Astrocyte (in vitro differentiated cells and primary cell): ENCODE measurements around the gene CCDC197. TPM values are rescaled to one million over a fixed set of nuclear protein-coding genes. Genes with fewer than 3 reads are reported as not detected.
A peak's percentile ranks its signal among the peaks of the same experiment; 100 is the strongest.

ENCODE experiments used
- DNase-seq: peaks from one replicate; pipeline ENCODE4 v3.0.0-alpha.2; 2010; ENCODE audit warnings: low read depth
- FAIRE-seq: peaks from 2 replicates; lab custom pipeline; 2011; peaks lifted over from hg19 to GRCh38; lab: Jason Lieb, UNC
- H2AFZ ChIP-seq: 2 replicates; pipeline ENCODE4 v1.6.0; 2012; ENCODE audit warnings: low read depth, low read length, inconsistent platforms
- H3K27ac ChIP-seq: 2 replicates; pipeline ENCODE4 v1.5.1; 2011; ENCODE audit warnings: low read depth, low read length, inconsistent platforms
- H3K27me3 ChIP-seq: 2 replicates; pipeline ENCODE4 v1.6.0; 2011; ENCODE audit warnings: low read length, inconsistent platforms; ENCODE audit not compliant: insufficient read depth
- H3K36me3 ChIP-seq: 2 replicates; pipeline ENCODE4 v1.5.1; 2011; ENCODE audit warnings: low read length, inconsistent platforms; ENCODE audit not compliant: insufficient read depth
- H3K4me1 ChIP-seq: 2 replicates; pipeline ENCODE4 v1.5.1; 2011; ENCODE audit warnings: low read length, inconsistent platforms; ENCODE audit not compliant: insufficient read depth
- H3K4me2 ChIP-seq: 2 replicates; pipeline ENCODE4 v1.6.0; 2012; ENCODE audit warnings: low read length, inconsistent platforms
- H3K4me3 ChIP-seq: 2 replicates; pipeline ENCODE4 v1.5.1; 2011; ENCODE audit warnings: low read depth, mild to moderate bottlenecking, low read length, inconsistent platforms; ENCODE audit not compliant: insufficient read depth
- H3K79me2 ChIP-seq: 2 replicates; pipeline ENCODE4 v1.6.0; 2012; ENCODE audit warnings: mild to moderate bottlenecking, low read length, inconsistent platforms; ENCODE audit not compliant: insufficient read depth
- H3K9ac ChIP-seq: 2 replicates; pipeline ENCODE4 v1.6.0; 2012; ENCODE audit warnings: mild to moderate bottlenecking, low read length, inconsistent platforms
- H3K9me3 ChIP-seq: 2 replicates; pipeline ENCODE4 v1.5.1; 2012; ENCODE audit warnings: low read depth, mild to moderate bottlenecking, low read length, inconsistent platforms; ENCODE audit not compliant: insufficient read depth
- H4K20me1 ChIP-seq: 2 replicates; pipeline ENCODE4 v1.6.0; 2012; ENCODE audit warnings: low read length, inconsistent platforms; ENCODE audit not compliant: insufficient read depth
- H3K27ac Mint-ChIP-seq: one replicate; pipeline ENCODE4 v1.8.0; 2021; ENCODE audit warnings: mild to moderate bottlenecking, mixed read lengths; ENCODE audit not compliant: unreplicated experiment
- H3K27me3 Mint-ChIP-seq: one replicate; pipeline ENCODE4 v1.8.0; 2021; ENCODE audit warnings: low read depth, mixed read lengths; ENCODE audit not compliant: unreplicated experiment
- H3K36me3 Mint-ChIP-seq: one replicate; pipeline ENCODE4 v1.8.0; 2021; ENCODE audit warnings: low read depth, mixed read lengths; ENCODE audit not compliant: unreplicated experiment
- H3K4me1 Mint-ChIP-seq: one replicate; pipeline ENCODE4 v1.8.0; 2021; ENCODE audit warnings: low read depth, mixed read lengths; ENCODE audit not compliant: unreplicated experiment
- H3K4me3 Mint-ChIP-seq: one replicate; pipeline ENCODE4 v1.8.0; 2021; ENCODE audit warnings: mild to moderate bottlenecking, moderate library complexity, mixed read lengths; ENCODE audit not compliant: unreplicated experiment
- H3K9me3 Mint-ChIP-seq: one replicate; pipeline ENCODE4 v1.8.0; 2021; ENCODE audit warnings: mild to moderate bottlenecking, mixed read lengths; ENCODE audit not compliant: unreplicated experiment
- EZH2 ChIP-seq: IDR thresholded peaks from 2 replicates; pipeline ENCODE4 v1.6.1; 2012; ENCODE audit warnings: mild to moderate bottlenecking, low read length, inconsistent platforms; ENCODE audit not compliant: insufficient read depth
- total RNA-seq: library from RNA; stranded (reverse); gene quantifications from 2 replicates; pipeline ENCODE4 v1.2.1, GENCODE V29; 2021
- TF ChIP-seq, protein P1 (sequence below): IDR thresholded peaks from 2 replicates; pipeline ENCODE4 v1.5.1; 2011; ENCODE audit warnings: low read depth, mild to moderate bottlenecking, inconsistent platforms, low read length, moderate library complexity; ENCODE audit not compliant: insufficient read depth

The CCDC197 gene
- total RNA-seq, 1 donor from 2014 or later: not detected

- Histone ChIP-seq H3K4me1 (no peaks in the 10 kb centered on the region), H3K4me3 (no peak overlapping the region), H3K79me2 (no peaks in the 10 kb centered on the region), H3K4me2 (no peak overlapping the region), H3K9me3 (no peaks in the 10 kb centered on the region), H3K9ac (no peak overlapping the region), H3K27me3 (no peaks in the 10 kb centered on the region), H3K36me3 (peaks cover 63% of the 10 kb centered on the region), H4K20me1 (peaks cover 49% of the 10 kb centered on the region), H3K27ac (no peak overlapping the region), H2AFZ (no peak overlapping the region)
- no peak for DNase-seq
- H3K27ac Mint-ChIP-seq: no peak overlapping the region
- H3K9me3 Mint-ChIP-seq: no peaks in the 10 kb centered on the region
- H3K4me1 Mint-ChIP-seq: peaks cover 8% of the 10 kb centered on the region
- H3K36me3 Mint-ChIP-seq: peaks cover 44% of the 10 kb centered on the region
- FAIRE-seq: no peak
- no peaks in the 10 kb centered on the region for H3K27me3 Mint-ChIP-seq
- TF ChIP-seq, protein P1, sequence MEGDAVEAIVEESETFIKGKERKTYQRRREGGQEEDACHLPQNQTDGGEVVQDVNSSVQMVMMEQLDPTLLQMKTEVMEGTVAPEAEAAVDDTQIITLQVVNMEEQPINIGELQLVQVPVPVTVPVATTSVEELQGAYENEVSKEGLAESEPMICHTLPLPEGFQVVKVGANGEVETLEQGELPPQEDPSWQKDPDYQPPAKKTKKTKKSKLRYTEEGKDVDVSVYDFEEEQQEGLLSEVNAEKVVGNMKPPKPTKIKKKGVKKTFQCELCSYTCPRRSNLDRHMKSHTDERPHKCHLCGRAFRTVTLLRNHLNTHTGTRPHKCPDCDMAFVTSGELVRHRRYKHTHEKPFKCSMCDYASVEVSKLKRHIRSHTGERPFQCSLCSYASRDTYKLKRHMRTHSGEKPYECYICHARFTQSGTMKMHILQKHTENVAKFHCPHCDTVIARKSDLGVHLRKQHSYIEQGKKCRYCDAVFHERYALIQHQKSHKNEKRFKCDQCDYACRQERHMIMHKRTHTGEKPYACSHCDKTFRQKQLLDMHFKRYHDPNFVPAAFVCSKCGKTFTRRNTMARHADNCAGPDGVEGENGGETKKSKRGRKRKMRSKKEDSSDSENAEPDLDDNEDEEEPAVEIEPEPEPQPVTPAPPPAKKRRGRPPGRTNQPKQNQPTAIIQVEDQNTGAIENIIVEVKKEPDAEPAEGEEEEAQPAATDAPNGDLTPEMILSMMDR: no peak
- no peak for TF ChIP-seq EZH2
- H3K4me3 Mint-ChIP-seq: no peak overlapping the region
Observed at GRCh38 chr14:94050231-94050880, 53.3 kb downstream of the CCDC197 start.

GRCh38 chr14:94051115-94051514 lies 54.0 kb downstream of the CCDC197 start:
- DNase-seq (peak; percentile 44), FAIRE-seq (no peak)
- no peak overlapping the region for H3K9ac ChIP-seq
- no peak overlapping the region for H3K4me3 ChIP-seq
- Mint-ChIP-seq H3K4me1 (peaks cover 8% of the 10 kb centered on the region), H3K4me3 (no peak overlapping the region), H3K27ac (peak overlapping the region; percentile 75), H3K27me3 (no peaks in the 10 kb centered on the region), H3K9me3 (peaks cover 1% of the 10 kb centered on the region), H3K36me3 (peaks cover 49% of the 10 kb centered on the region)
- H3K4me1 ChIP-seq: no peaks in the 10 kb centered on the region
- no peak for TF ChIP-seq EZH2
- TF ChIP-seq, protein P1: peak; percentile 60
- H3K27ac ChIP-seq: no peak overlapping the region
- H3K4me2 ChIP-seq: no peak overlapping the region
- no peaks in the 10 kb centered on the region for H3K79me2 ChIP-seq
- H3K36me3 ChIP-seq: peaks cover 67% of the 10 kb centered on the region
- H2AFZ ChIP-seq: no peak overlapping the region
- H4K20me1 ChIP-seq: peaks cover 49% of the 10 kb centered on the region
- H3K9me3 ChIP-seq: no peaks in the 10 kb centered on the region
- no peaks in the 10 kb centered on the region for H3K27me3 ChIP-seq

- no peak overlapping the region for H3K4me3 Mint-ChIP-seq
- DNase-seq (no peak), FAIRE-seq (no peak)
- H3K36me3 Mint-ChIP-seq: peaks cover 55% of the 10 kb centered on the region
- H3K36me3 ChIP-seq: peaks cover 70% of the 10 kb centered on the region
- no peaks in the 10 kb centered on the region for H3K9me3 ChIP-seq
- H3K4me2 ChIP-seq: no peak overlapping the region
- no peaks in the 10 kb centered on the region for H3K27me3 Mint-ChIP-seq
- H3K9ac ChIP-seq: no peak overlapping the region
- H3K27me3 ChIP-seq: no peaks in the 10 kb centered on the region
- no peaks in the 10 kb centered on the region for H3K79me2 ChIP-seq
- peaks cover 12% of the 10 kb centered on the region for H3K4me1 Mint-ChIP-seq
- H3K9me3 Mint-ChIP-seq: peaks cover 1% of the 10 kb centered on the region
- no peak for TF ChIP-seq EZH2
- TF ChIP-seq, protein P1: no peak
- H2AFZ ChIP-seq: no peak overlapping the region
- H3K27ac ChIP-seq: no peak overlapping the region
- no peak overlapping the region for H3K4me3 ChIP-seq
- H3K27ac Mint-ChIP-seq: no peak overlapping the region
- no peaks in the 10 kb centered on the region for H3K4me1 ChIP-seq
- peaks cover 49% of the 10 kb centered on the region for H4K20me1 ChIP-seq
Observed at GRCh38 chr14:94051779-94052178, 54.7 kb downstream of the CCDC197 start.
